Astrocyte (in vitro differentiated cells and primary cell): ENCODE measurements around the gene ESD.
"Not testable (repeated sequence)": the region's sequence is repeated elsewhere in the genome, so short reads cannot be mapped to it uniquely, and the experiment has no call there.

Experiments used
- CTCF ChIP-seq: IDR thresholded peaks from 2 replicates; pipeline ENCODE4 v1.5.1; 2011; ENCODE audit warnings: low read depth, mild to moderate bottlenecking, inconsistent platforms, low read length, moderate library complexity; ENCODE audit not compliant: insufficient read depth
- EZH2 ChIP-seq: IDR thresholded peaks from 2 replicates; pipeline ENCODE4 v1.6.1; 2012; ENCODE audit warnings: mild to moderate bottlenecking, low read length, inconsistent platforms; ENCODE audit not compliant: insufficient read depth

GRCh38 chr13:46755508-46755907 lies 41.5 kb downstream of the ESD start:
- TF ChIP-seq CTCF, EZH2: not testable (repeated sequence)
